Stomach (tissue), 4 donors: ENCODE results near the gene PON2.

Source experiments
- EP300 ChIP-seq: sonication (generic); formaldehyde crosslinking; IDR thresholded peaks from one replicate; pipeline ENCODE4 v1.6.1; 2017; ENCODE audit warnings: antibody characterized with exemption
- POLR2A ChIP-seq, 4 donors: fragments of 450-650 bp; IDR thresholded peaks; one replicate each; pipeline ENCODE4 v1.6.1; 2016; ENCODE audit warnings: antibody characterized with exemption in 4 of 4, control low read depth in 2 of 4, mild to moderate bottlenecking in 1 of 4, moderate library complexity in 1 of 4
- TF ChIP-seq, protein P1 (sequence below), 7 experiments: fragments of 450-650 bp in 4 of 7; fragments of 200-600 bp in 3 of 7; sonication (generic) in 3 of 7; IDR thresholded peaks; one replicate each; pipeline ENCODE4 v1.5.1; 2016 to 2019; ENCODE audit warnings: antibody characterized with exemption in 7 of 7, control low read depth in 2 of 7, mild to moderate bottlenecking in 1 of 7

DNA sequence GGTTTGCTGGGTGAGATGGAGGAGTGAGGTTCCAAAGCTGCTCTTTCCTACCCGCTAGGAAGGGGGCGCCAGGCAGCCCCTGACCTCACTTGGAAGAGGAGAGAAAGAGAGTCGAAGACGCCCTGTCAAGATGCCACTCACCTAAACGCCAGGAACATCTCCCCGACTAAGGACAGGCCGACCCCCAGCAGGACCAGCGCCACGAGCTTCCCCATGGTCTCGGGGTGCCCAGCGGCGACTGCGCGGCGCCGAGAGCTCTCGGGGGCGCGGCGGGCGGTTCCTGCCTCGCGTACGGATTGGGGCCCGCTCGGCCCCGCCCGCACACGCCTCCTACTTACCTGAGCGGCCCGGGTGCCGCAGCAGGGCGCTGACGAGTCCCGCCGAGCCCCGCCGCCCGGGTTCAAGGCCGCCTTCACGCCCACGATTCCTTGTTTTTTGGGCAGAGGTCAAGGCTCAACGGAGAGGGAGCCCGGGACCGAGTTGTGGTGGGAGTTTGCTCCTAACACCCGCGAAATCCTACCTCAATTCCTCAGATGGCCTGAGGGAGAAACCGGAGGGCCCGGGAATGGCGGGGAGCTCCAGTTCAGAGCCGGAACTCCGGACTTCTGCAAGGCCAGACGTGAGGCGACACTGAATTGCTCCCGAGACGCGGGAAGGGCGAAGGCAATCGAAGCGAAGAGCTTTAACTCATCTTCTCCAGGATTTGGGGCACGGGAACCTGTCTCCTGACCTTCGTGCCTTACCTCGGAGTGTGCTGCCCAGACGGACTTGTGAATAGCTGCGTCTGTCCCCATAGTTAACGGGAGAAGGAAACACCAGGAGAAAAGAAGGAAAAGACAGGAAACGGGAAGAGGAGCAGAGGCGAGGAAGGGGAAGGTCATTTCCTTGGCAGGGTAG, 38.4 kb downstream of the PON2 start, which contains the start of gene PON3:
- TF ChIP-seq, protein P1, sequence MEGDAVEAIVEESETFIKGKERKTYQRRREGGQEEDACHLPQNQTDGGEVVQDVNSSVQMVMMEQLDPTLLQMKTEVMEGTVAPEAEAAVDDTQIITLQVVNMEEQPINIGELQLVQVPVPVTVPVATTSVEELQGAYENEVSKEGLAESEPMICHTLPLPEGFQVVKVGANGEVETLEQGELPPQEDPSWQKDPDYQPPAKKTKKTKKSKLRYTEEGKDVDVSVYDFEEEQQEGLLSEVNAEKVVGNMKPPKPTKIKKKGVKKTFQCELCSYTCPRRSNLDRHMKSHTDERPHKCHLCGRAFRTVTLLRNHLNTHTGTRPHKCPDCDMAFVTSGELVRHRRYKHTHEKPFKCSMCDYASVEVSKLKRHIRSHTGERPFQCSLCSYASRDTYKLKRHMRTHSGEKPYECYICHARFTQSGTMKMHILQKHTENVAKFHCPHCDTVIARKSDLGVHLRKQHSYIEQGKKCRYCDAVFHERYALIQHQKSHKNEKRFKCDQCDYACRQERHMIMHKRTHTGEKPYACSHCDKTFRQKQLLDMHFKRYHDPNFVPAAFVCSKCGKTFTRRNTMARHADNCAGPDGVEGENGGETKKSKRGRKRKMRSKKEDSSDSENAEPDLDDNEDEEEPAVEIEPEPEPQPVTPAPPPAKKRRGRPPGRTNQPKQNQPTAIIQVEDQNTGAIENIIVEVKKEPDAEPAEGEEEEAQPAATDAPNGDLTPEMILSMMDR (IDR thresholded peaks at IDR 0.05): peak in 2 of 7 experiments; percentile 6 to 11
- TF ChIP-seq POLR2A (IDR thresholded peaks at IDR 0.05) (no peak), EP300 (no peak)
